ENCODE data around the gene METTL3. TPM values are rescaled to one million over a fixed set of nuclear protein-coding genes. Genes with fewer than 3 reads are reported as not detected.
"Not testable (repeated sequence)": the region's sequence is repeated elsewhere in the genome, so short reads cannot be mapped to it uniquely, and the experiment has no call there.

The METTL3 gene
- total RNA-seq (2014; rRNA removed; shearing (Covaris generic)), result 39.8 and 51.8 TPM in 2 replicates

- H3K4me3 ChIP-seq, result peak within 1 kb of the TSS; percentile 74
- H3K36me3 ChIP-seq, result peaks cover 34% of the 10 kb centered on the region
- peaks cover 5% of the 10 kb centered on the region for H3K4me1 ChIP-seq (replicated peaks)
- H3K9me3 ChIP-seq (replicated peaks), result no peaks in the 10 kb centered on the region
- H3K27ac ChIP-seq, result peak within 1 kb of the TSS; percentile 81
- DNase-seq (ENCODE audit: low read depth in 1 of 2, low spot score in 2 of 2), result peak; percentile 94 to 96
- H3K27me3 ChIP-seq (replicated peaks), result 0 out of 2 replicates have a peak, but pooled peaks cover 3% of the 10 kb centered on the region
Observed at GRCh38 chr14:21510735-21511657, at the start of gene METTL3. Gene METTL3 (minus strand): TSS chr14:21511340. CDS start chr14:21511223, 117 bp downstream.

GRCh38 chr14:21558703-21559170 is 47.6 kb upstream of the METTL3 start:
- no peak for DNase-seq (ENCODE audit: low read depth in 1 of 2, low spot score in 2 of 2)

GRCh38 chr14:21557084-21557901 is 46.2 kb upstream of the METTL3 start:
- Histone ChIP-seq H3K27me3 (replicated peaks) (no peaks in the 10 kb centered on the region), H3K9me3 (replicated peaks) (no peaks in the 10 kb centered on the region), H3K36me3 (no peaks in the 10 kb centered on the region), H3K27ac (no peak overlapping the region), H3K4me1 (replicated peaks) (no peaks in the 10 kb centered on the region; the same call in 1 of the 2 replicates), H3K4me3 (no peak overlapping the region)
- DNase-seq (ENCODE audit: low read depth in 1 of 2, low spot score in 2 of 2), result peak; percentile 71 to 80

More at GRCh38 chr14:21558703-21559170, 47.6 kb upstream of the METTL3 start:
- H3K27me3 ChIP-seq (replicated peaks), result no peaks in the 10 kb centered on the region
- H3K36me3 ChIP-seq, result no peaks in the 10 kb centered on the region
- H3K27ac ChIP-seq, result no peak overlapping the region
- H3K4me1 ChIP-seq (replicated peaks), result no peaks in the 10 kb centered on the region; the same call in 1 of the 2 replicates
- no peak overlapping the region for H3K4me3 ChIP-seq
- no peaks in the 10 kb centered on the region for H3K9me3 ChIP-seq (replicated peaks)

GRCh38 chr14:21556378-21557083 is 45.4 kb upstream of the METTL3 start:
- Histone ChIP-seq H3K27ac (no peak overlapping the region), H3K9me3 (replicated peaks) (no peaks in the 10 kb centered on the region), H3K36me3 (no peaks in the 10 kb centered on the region), H3K4me1 (replicated peaks) (no peaks in the 10 kb centered on the region; the same call in 1 of the 2 replicates), H3K27me3 (replicated peaks) (no peaks in the 10 kb centered on the region), H3K4me3 (no peak overlapping the region)
- no peak for DNase-seq (ENCODE audit: low read depth in 1 of 2, low spot score in 2 of 2)

GRCh38 chr14:21553266-21553665 is 42.1 kb upstream of the METTL3 start:
- Histone ChIP-seq H3K4me3 (no peak overlapping the region), H3K36me3 (no peaks in the 10 kb centered on the region), H3K27ac (no peak overlapping the region), H3K9me3 (replicated peaks) (no peaks in the 10 kb centered on the region), H3K4me1 (replicated peaks) (no peaks in the 10 kb centered on the region; the same call in 1 of the 2 replicates), H3K27me3 (replicated peaks) (no peaks in the 10 kb centered on the region)
- DNase-seq (ENCODE audit: low read depth in 1 of 2, low spot score in 2 of 2), result no peak

- H3K27me3 ChIP-seq (replicated peaks); H3K36me3 ChIP-seq; H3K4me3 ChIP-seq; H3K4me1 ChIP-seq (replicated peaks); DNase-seq (ENCODE audit: low read depth in 1 of 2, low spot score in 2 of 2); H3K9me3 ChIP-seq (replicated peaks); H3K27ac ChIP-seq: not testable (repeated sequence)
Observed at GRCh38 chr14:21544588-21544987, 33.4 kb upstream of the METTL3 start.

GRCh38 chr14:21543963-21544362 is 32.8 kb upstream of the METTL3 start:
- H3K4me1 ChIP-seq (replicated peaks), result no peaks in the 10 kb centered on the region
- DNase-seq (ENCODE audit: low read depth in 1 of 2, low spot score in 2 of 2), result no peak

GRCh38 chr14:21543521-21543960 is 32.4 kb upstream of the METTL3 start:
- no peaks in the 10 kb centered on the region for H3K36me3 ChIP-seq
- H3K4me3 ChIP-seq, result no peak overlapping the region
- no peaks in the 10 kb centered on the region; the same call in 1 of the 2 replicates for H3K27me3 ChIP-seq (replicated peaks)
- no peaks in the 10 kb centered on the region for H3K4me1 ChIP-seq (replicated peaks)
- DNase-seq (ENCODE audit: low read depth in 1 of 2, low spot score in 2 of 2), result no peak
- no peaks in the 10 kb centered on the region for H3K9me3 ChIP-seq (replicated peaks)
- no peak overlapping the region for H3K27ac ChIP-seq

More at GRCh38 chr14:21543963-21544362, 32.8 kb upstream of the METTL3 start:
- no peaks in the 10 kb centered on the region for H3K36me3 ChIP-seq
- no peak overlapping the region for H3K27ac ChIP-seq
- H3K4me3 ChIP-seq, result no peak overlapping the region
- no peaks in the 10 kb centered on the region for H3K27me3 ChIP-seq (replicated peaks)
- H3K9me3 ChIP-seq (replicated peaks), result no peaks in the 10 kb centered on the region

- Histone ChIP-seq H3K4me1 (replicated peaks) (no peaks in the 10 kb centered on the region), H3K27ac (no peak overlapping the region), H3K27me3 (replicated peaks) (peaks cover 13% of the 10 kb centered on the region), H3K36me3 (no peaks in the 10 kb centered on the region), H3K9me3 (replicated peaks) (no peaks in the 10 kb centered on the region), H3K4me3 (no peak overlapping the region)
- no peak for DNase-seq (ENCODE audit: low read depth in 1 of 2, low spot score in 2 of 2)
Observed at GRCh38 chr14:21541413-21542074, 30.4 kb upstream of the METTL3 start.

GRCh38 chr14:21539189-21539940 is 28.2 kb upstream of the METTL3 start:
- H3K36me3 ChIP-seq, result no peaks in the 10 kb centered on the region
- H3K27me3 ChIP-seq (replicated peaks), result peaks cover 33% of the 10 kb centered on the region
- DNase-seq (ENCODE audit: low read depth in 1 of 2, low spot score in 2 of 2), result no peak
- H3K9me3 ChIP-seq (replicated peaks), result no peaks in the 10 kb centered on the region
- H3K4me3 ChIP-seq, result no peak overlapping the region
- no peaks in the 10 kb centered on the region for H3K4me1 ChIP-seq (replicated peaks)
- H3K27ac ChIP-seq, result no peak overlapping the region

- H3K36me3 ChIP-seq, result no peaks in the 10 kb centered on the region
- H3K27ac ChIP-seq, result no peak overlapping the region
- no peaks in the 10 kb centered on the region for H3K9me3 ChIP-seq (replicated peaks)
- no peak overlapping the region for H3K4me3 ChIP-seq
- H3K4me1 ChIP-seq (replicated peaks), result no peaks in the 10 kb centered on the region
- H3K27me3 ChIP-seq (replicated peaks), result peaks cover 43% of the 10 kb centered on the region
- no peak for DNase-seq (ENCODE audit: low read depth in 1 of 2, low spot score in 2 of 2)
Observed at GRCh38 chr14:21537090-21537424, 25.9 kb upstream of the METTL3 start.

- H3K4me3 ChIP-seq, result no peak overlapping the region
- H3K9me3 ChIP-seq (replicated peaks), result no peaks in the 10 kb centered on the region
- H3K27ac ChIP-seq, result no peak overlapping the region
- H3K36me3 ChIP-seq, result no peaks in the 10 kb centered on the region
- H3K27me3 ChIP-seq (replicated peaks), result peaks cover 44% of the 10 kb centered on the region
- DNase-seq (ENCODE audit: low read depth in 1 of 2, low spot score in 2 of 2), result no peak
- H3K4me1 ChIP-seq (replicated peaks), result no peaks in the 10 kb centered on the region
Observed at GRCh38 chr14:21536418-21537089, 25.4 kb upstream of the METTL3 start.

All from SJSA1 (cell line).